ENCODE results near the gene SEMA6A.

DNA sequence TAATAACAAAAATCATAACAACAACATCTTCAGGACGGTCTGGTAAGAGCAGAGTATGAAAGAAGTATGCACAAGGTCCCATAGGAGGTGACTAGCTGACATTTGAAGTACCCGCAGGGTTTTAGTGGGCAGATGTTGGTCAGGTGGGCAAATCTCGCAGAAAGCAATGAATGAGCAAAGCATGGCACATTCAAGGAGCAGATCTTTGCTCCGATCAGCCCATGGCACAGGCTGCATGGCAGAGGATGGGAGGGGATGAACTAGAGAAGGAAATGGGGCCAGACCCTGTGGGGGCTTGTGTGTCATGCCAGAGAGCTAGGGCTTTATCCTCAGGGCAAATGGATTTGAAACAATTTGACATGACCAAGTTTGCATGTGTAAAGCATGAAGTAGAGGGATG lies 90.0 kb downstream of the SEMA6A start:
- TF ChIP-seq, protein P1, sequence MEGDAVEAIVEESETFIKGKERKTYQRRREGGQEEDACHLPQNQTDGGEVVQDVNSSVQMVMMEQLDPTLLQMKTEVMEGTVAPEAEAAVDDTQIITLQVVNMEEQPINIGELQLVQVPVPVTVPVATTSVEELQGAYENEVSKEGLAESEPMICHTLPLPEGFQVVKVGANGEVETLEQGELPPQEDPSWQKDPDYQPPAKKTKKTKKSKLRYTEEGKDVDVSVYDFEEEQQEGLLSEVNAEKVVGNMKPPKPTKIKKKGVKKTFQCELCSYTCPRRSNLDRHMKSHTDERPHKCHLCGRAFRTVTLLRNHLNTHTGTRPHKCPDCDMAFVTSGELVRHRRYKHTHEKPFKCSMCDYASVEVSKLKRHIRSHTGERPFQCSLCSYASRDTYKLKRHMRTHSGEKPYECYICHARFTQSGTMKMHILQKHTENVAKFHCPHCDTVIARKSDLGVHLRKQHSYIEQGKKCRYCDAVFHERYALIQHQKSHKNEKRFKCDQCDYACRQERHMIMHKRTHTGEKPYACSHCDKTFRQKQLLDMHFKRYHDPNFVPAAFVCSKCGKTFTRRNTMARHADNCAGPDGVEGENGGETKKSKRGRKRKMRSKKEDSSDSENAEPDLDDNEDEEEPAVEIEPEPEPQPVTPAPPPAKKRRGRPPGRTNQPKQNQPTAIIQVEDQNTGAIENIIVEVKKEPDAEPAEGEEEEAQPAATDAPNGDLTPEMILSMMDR (IDR thresholded peaks at IDR 0.05; ENCODE audit: low read length), result no peak
- no peak for TF ChIP-seq EZH2 (IDR thresholded peaks at IDR 0.05; ENCODE audit: borderline replicate concordance, low read length)
